ENCODE results near the gene LDLRAD2.

Gene LDLRAD2

DNA sequence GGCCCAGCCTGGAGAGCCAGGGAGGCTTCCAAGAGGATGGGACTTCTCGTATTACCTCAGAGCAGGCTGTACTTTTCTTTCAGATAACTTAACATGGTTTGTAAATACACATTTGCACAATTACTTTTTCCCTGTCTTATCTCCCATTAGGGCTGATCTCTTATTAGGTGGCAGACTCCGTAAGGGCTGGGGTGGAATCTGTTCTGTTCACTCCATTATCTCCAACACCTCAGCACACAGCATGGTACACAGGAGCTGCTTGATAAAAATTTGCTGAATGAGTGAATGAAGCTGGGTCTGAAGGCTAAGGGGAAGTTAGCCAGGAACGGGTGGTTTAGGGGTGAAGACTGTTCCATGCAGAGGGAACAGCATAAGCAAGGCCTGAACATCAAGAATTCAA lies 48.9 kb downstream of the LDLRAD2 start:
- DNase-seq (ENCODE audit: low read depth, low spot score): no peak

DNA sequence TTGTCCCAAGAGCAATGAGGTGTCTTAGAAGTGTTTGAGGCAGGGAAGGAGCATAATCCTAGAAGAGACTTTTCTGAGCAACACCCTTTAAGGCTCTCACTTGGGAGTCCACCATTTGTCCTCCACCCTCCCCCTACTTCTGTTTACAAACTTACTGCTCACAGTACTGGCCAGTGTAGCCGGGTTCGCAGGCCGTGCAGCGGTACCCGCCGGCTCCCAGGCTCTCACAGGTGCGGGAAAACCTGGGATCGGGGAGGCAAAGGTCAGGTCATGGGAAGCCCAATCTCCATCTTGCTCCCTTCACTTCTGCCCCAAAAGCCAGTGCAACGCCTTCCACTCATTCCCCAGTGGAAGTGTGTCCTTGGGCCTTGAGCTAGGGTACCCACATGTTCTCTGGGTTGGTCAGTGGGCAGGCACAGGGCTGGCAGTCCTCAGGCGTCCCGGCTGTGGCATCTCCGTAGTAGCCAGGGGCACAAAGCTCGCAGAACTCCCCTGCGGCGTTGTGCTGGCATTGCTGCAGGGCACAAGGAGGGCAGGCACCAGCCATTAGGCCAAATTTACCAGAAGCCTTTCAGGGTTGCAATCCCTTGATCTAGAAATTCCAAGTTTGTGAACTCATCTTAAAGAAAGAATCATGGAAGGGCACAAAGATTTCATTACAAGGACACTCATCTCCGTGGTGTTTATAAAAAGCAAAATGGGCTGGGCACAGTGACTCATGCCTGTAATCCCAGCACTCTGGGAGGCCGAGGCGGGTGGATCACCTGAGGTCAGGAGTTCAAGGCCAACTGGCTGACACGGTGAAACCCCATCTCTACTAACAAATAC lies 49.8 kb downstream of the LDLRAD2 start:
- no peak for DNase-seq (ENCODE audit: low read depth, low spot score)

DNA sequence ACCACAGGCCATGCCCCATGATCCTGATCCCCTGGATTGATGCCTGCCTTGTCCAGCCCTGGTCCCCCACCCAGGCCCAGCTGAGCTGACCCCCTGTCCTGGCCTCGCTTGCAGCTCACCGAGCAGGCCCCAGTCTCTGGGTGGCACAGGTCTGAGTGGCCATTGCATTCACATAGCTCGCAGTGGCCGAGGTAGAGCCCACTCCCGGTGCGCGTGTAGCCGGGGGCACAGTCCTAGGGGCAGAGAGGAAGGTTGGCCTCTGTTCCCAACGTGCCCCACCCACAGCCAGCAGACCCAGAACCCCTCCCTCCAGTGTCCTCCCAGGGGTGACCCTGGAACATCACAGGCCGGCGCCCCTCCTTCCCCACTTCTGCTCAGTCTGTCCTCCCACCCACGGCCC lies 51.9 kb downstream of the LDLRAD2 start:
- DNase-seq (ENCODE audit: low read depth, low spot score): no peak

DNA sequence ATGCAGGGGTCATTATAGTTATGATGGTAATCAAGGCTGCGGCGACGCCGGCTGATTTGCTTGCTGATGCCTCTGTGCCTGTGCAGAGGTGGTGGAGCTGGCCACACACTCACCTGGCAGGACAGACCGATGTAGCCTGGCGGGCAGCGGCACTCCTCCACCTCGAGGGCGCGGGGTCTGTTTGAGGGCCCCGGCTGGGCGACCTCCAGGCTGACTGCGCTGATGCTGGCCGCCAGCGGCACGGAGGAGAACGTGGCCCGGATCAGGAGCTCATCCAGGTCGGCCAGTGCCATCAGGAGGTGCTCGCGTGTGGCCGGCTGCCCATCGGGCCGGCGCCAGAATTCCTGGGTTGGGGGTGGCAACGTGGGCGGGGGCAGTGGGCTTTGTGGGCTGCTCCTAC lies 52.7 kb downstream of the LDLRAD2 start:
- DNase-seq (ENCODE audit: low read depth, low spot score): no peak

DNA sequence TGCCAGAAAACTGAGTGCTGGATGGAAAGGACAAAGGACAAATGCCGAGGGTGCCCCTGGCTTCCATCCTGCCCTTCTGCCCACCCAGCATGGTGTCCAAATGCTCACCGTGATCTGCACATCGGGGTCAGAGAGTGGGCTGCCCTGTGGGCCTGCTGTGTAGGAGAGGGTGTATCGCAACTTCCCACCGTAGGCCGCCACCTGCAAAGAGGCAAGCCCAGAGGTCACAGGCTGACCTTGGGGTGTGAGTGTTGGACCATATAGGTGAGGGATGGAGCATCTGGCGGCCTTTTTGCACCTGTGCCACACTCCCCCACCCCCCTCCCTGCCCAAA lies 53.5 kb downstream of the LDLRAD2 start:
- no peak for DNase-seq (ENCODE audit: low read depth, low spot score)

DNA sequence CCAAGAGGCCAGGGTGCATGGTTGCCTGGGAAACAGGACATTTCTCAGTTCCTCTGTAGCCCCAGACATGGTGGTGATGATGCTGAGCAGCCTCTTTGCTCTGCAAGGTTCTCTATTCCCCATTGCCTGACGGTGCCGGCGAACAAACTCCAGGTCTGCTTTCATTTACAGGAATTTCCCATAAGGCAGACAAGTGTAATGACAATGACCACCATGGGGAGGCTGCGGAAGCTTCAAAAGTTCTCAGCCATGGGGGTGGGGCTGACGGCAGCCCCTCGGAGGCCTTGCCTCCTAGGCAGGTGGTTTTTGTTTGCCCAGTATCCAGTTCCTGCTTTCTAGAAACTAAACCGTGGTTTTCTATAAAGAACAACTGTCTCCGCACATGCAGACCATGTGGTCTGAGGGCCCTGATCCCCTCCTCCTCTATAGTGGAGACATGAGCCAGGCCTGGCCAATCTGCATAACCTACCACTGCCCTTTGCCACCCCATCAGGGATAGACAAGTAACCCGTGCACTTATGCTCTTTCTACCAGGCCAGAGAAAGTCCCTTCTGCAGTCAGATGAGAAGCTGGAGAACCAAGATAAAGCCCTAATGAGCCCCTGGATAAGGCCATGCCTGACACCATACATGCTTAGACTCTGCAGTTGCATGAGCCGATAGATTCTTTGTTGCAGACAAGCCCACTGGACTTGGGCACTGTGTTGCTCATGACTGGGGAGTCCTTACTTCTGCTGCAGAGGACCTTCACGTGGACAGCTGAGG lies 54.1 kb downstream of the LDLRAD2 start:
- DNase-seq (ENCODE audit: low read depth, low spot score): no peak

DNA sequence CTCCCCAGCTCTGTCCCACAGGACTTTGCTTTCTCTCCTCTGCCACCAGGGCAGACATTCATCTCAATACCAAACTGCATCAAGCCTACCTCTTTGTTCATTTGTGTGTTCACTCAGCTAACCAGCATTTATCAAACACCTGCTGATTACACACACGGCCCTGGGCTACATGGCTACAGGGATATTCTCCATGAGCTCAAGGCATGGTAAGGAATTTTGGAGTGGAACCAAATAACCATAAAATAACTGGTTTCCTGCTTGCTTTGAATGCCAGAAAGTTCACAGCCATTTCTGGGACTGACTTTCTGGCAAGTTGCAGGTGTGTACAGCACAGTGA lies 54.6 kb downstream of the LDLRAD2 start:
- no peak for DNase-seq (ENCODE audit: low read depth, low spot score)

DNA sequence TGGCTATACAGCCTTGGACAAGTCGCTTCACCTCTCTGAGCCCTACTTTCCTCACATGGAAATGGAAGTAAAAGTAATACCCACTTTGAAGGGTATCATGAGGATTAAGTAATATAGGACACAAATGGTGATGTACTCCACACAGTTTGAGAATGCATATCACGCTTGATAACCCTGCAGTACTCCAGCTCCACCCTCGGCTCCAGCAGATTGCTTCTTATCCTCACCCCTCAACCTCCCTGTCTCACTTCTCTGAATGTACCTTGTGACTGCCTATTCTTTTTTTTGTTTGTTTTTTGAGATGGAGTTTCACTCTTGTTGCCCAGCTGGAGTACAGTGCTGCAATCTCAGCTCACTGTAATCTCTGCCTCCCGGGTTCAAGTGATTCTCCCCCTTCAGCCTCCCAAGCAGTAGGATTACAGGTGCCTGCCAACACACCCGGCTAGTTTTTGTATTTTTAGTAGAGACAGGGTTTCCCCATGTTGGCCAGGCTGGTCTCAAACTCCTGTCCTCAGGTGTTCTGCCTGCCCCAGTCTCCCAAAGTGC lies 55.5 kb downstream of the LDLRAD2 start:
- no peak for DNase-seq (ENCODE audit: low read depth, low spot score)

DNA sequence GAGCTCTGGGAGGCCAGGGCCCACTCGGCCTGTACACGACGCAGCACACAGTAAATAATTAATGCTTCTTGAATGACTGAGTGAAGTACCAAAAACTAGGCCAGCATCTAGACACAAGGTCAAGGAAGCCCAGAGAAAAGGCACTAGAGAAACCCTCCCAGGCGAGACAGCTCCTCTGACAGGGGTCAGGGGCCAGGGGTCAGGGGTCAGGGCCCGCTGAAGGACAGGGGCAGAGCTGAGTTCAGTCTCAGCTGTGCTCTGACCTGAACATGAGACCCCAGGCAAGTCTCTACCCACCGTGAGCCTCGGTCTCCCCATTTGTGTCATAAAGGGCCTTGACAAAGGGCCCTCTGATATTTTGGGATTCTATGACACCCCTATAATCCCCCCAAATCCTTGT lies 56.4 kb downstream of the LDLRAD2 start:
- DNase-seq (ENCODE audit: low read depth, low spot score): no peak

DNA sequence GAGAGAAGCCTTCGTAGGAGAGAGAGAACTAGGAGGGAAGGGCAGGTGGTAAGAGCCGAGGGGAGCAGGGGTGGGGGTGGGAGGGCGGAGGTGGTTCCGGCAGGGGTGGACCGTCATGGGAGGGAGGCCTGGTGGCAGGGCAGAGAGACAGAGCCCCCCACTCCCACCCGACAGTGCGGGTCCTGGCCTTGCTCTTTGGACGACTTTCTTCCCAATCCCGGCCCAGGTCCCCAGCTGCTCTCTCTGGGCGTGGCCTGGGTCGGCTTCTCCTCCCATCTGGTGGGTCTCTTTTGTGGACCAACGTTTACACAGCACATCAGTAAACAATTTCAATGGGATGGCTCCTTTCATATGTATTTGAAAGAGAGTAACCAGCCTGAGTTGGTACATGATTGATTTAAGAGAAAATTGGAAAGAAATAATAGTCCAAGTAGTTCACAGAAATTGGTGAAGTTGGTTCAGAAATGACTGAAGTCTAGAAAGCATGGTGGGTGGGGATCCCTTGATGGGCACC lies 56.9 kb downstream of the LDLRAD2 start:
- DNase-seq (ENCODE audit: low read depth, low spot score): no peak

DNA sequence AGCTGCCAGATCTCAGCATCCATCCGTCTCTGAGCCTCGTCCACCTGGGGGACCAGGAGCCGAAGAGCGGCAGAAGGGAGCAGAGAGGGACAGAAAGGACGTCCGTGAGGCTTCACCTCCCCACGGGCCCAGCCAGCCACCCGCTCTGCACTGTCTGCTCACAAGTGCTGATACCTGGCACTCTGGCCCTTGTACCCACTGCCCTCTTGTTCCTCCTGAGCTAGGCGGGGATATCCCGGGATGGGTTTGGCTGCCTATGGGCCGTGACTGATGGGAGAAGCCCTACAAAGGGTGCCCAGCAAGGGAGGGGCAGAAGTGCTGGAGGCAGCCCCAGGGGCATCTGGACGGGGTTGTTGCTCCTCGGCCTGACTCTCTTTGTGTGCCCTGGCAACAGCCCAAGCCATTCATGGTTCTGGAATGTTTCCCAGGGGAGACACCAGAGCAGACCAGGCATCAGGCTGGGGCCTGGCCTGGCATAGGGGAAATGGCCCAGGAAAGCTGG lies 57.6 kb downstream of the LDLRAD2 start:
- no peak for DNase-seq (ENCODE audit: low read depth, low spot score)

DNA sequence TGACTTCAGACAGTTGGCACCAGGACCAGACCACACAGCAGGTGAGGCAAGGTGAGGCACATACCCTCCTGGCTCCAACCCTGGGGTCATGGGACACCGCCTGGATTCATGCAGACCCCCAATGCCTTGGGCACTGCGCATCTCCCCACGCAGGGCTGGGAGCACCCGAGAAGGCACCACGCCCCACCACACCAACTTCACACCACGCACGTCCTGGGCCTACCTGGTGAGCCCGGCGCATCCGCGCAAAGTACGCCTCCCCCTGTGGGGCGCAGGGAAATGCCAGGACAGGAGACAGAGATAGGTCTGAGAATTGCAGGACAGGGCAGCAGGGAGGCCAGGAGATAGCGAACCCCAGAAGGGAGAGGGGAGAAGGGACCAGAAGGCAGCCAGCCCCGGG lies 58.5 kb downstream of the LDLRAD2 start:
- DNase-seq (ENCODE audit: low read depth, low spot score): no peak

DNA sequence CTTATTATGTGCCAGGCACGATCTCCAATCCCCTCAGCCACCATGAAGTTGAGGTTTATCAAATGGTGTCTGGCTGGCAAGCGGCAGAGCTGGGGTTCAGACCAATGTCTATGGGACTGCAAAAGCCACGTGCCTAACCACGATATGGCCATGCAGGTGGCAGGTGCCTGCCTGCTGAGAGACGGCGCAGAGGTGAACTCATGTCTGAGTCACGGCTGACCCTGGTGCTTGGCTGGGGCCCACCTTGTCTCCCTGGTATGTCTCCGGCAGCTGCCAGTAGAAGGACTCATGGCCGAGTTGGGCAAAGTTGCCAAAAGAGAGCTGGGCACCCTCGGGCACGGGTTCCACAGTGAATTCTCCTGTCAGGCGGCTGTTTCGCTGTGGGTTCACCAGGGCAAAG lies 59.9 kb downstream of the LDLRAD2 start:
- DNase-seq (ENCODE audit: low read depth, low spot score): no peak

DNA sequence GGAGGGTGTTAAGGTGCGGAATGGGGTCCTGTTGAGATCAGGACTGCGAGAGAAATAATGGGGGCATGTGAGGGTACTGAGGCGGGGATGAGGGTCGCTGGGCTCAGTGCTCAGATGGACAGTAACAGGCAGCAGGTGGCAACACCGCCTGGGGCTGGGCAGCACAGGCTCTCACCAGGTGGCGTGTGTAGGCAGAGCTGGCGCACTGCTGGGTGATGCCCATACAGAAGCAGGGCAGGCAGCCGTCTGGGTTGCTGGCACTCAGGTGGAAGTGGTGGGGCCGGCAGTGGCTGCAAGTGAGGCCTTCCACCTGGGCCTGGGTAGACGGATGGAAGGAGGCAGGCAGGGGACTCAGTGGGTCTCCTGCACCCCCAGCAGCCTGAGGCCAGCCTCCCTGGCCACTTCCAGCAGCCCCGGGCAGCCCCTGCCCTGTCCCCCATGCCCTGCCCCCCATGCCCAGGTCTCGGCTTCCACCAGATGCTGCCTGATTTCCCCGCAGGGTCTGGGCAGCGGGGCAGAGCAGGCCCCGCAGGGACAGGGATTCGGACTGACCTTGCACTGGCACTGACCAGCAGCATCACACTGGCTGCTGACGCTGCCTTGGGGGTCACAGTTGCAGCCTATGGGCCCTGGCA lies 60.5 kb downstream of the LDLRAD2 start:
- no peak for DNase-seq (ENCODE audit: low read depth, low spot score)

DNA sequence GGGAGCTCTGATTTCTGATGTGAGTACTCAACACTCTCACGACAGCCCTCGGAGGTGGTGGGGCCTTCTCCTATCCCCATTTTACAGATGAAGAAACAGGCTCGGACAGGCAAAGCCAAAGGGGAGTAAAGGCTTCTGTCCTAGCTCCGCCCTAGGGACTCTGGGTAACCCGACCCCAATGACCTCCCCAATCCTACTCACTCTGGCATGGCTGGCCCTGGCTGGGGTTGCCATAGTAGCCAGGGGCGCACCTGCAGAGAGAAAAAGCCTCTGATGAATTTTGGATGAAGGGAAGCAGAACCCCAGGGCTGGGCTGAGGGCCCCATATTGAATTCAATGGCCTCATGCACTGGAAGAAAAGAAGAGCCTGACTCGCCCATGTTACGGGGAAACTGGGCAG lies 61.1 kb downstream of the LDLRAD2 start:
- DNase-seq (ENCODE audit: low read depth, low spot score): no peak

DNA sequence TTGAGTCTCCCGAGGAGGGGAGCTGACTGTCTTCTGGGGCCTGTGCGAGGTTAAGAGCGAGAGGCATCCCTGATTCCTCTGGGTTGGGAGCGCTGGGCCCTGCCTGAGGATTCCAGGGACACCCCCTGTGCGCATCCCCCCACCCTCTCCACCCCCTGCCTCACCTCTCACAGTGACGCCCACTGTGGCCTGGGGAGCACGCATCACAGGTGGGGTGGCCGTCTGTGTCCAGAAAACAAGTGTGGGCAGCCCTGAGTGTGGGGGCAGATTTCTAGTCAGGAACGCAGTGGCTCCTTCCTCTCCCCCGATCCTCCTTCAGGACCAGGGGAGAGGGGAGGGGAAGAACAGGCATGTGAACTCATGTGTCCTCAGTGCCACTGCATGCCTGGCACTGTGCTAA lies 61.7 kb downstream of the LDLRAD2 start:
- DNase-seq (ENCODE audit: low read depth, low spot score): no peak

DNA sequence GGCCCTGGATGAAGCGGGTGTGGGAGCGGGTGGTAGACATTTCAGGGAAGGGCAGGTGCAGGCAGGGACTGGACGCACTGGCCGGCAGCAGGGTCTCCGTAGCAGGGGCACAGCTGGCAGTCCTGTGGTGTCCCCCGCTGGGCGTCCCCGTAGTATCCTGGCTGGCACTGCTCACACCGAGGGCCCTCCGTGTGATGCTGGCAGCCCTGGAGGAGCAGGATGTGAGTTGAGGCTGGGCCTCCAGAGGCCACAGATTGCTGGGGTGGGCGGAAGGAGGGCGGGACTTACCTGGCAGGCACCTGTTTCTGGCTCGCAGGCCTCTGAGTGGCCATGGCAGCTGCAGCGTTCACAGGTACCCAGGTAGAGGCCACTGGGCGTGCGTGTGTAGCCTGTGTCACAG lies 62.3 kb downstream of the LDLRAD2 start:
- DNase-seq (ENCODE audit: low read depth, low spot score): no peak
